Measurements from ENCODE around the gene ZNF440.
"Not testable (repeated sequence)": the region's sequence is repeated elsewhere in the genome, so short reads cannot be mapped to it uniquely, and the experiment has no call there.

Gene ZNF440

DNA sequence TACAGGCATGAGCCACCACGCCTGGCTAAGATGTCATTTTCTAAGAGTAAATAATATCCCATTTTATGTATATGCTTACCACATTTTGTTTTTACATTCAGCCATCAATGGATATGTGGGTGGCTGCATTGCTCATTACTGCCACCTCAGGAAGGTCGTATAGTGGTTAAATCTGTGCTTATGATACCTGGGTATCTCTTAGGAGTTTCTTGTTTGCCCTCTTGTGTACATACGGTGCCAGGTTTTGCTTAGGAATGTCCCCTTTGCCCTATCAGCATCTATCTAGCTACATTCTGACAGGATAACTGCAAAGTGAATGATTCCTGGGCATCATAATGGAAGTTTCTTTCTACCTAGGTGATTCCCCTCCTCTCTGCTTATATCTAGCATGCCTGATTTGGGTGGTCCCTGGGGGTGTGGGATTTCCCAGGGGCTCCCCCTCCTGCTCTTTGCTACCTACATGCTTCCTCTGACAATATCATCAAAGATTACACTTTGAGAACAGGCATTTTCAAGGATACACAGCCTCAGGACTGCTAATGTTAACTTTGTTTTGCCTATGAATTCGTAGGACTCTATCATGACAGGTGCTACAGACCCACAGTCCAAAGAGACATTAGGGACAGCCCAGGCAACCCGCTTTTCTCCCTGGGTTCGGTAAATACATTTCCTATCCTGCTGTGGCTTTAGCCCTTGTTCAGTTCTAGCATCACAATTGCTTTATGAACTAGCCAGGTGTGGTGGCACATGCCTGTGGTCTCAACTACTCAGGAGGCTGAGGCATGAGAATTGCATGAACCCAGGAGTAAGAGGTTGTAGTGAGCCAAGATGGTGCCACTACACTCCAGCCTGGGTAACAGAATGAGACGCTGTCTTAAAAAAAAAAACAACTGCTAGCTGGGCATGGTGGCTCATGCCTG lies 15.1 kb downstream of the ZNF440 start:
- not testable (repeated sequence) for DNase-seq (ENCODE audit: low read depth)

DNA sequence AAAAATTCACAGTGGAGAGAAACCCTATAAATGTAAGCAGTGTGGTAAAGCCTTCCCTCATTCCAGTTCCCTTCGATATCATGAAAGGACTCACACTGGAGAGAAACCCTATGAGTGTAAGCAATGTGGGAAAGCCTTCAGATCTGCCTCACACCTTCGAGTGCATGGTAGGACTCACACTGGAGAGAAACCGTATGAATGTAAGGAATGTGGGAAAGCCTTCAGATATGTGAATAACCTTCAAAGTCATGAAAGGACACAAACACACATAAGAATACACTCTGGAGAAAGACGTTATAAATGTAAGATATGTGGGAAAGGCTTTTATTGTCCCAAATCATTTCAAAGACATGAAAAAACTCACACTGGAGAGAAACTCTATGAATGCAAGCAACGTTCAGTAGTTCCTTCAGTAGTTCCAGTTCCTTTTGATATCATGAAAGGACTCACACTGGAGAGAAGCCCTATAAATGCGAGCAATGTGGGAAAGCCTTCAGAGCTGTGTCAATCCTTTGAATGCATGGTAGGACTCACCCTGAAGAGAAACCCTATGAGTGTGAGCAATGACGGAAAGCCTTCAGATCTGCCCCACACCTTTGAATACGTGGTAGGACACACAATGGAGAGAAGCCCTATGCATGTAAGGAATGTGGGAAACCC lies 18.3 kb downstream of the ZNF440 start:
- DNase-seq (ENCODE audit: low read depth), result no peak

DNA sequence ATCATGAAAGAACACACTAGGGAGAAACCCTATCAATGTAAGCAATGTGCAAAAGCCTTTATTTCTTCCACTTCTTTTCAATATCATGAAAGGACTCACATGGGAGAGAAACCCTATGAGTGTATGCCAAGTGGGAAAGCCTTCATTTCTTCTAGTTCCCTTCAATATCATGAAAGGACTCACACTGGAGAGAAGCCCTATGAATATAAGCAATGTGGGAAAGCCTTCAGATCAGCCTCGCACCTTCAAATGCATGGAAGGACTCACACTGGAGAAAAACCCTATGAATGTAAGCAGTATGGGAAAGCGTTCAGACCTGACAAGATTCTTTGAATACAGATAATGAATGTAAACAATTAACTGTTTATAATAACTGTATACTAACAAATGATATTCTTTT lies 19.5 kb downstream of the ZNF440 start:
- DNase-seq (ENCODE audit: low read depth), result no peak

DNA sequence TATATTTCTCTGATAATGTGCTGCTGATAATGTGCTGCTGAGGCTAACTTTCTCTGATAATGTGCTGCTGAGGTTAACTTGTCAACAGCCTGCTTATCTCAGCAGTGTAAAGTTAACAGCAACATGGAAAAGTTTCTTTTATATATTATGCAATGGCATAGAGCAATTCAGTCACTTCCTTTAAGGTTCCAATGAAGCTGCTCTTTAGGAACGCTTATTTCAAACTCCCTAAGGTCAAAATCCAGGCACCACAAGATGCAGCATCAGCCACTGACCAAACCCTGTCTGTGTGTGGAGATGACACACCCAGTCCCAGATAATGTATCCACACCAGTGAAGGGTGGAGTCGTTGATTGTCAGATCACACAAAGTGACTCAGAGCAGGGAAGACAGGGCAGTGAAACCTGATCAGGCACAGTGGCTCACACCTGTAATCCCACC lies 21.6 kb downstream of the ZNF440 start:
- not testable (repeated sequence) for DNase-seq (ENCODE audit: low read depth)

DNA sequence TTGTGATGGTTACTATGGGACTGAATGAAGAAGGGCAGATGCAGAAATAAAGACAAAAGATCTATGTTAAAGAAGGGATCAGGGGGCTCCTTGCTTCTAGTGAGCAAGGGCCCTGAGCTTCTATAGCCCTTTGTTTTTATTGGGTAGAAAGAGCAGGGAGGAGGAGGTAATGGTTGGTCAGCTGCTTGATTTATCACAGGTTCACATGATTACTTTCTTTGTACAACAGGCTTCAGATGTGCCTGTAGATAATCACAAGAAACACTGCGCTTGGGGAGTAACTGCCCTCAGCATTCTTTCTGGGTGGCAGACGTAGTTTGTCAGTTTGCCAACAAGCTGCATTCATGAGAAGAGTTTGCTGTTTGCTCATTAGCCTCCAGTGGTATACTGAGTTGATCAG lies 29.6 kb downstream of the ZNF440 start:
- DNase-seq (ENCODE audit: low read depth), result no peak

DNA sequence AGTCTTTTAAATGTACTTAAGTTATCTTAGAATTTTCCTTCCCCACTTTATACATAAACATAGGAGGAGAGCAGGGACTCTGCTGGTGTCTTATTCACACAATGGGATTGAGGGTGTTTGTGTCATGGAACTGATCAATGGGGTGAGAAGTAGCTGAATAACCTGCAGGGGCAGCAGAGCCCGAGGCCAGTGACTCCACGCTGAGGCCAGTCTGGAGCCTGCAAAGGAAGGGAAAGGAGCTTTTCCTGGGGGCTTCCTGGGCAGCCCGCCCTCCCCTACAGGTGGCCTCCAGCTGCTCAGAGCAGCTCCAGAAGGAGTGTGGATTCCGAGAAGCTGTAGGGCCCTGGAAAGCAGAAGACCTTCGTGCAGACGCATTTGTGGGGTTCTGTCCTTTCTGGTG lies 33.5 kb downstream of the ZNF440 start:
- not testable (repeated sequence) for DNase-seq (ENCODE audit: low read depth)

DNA sequence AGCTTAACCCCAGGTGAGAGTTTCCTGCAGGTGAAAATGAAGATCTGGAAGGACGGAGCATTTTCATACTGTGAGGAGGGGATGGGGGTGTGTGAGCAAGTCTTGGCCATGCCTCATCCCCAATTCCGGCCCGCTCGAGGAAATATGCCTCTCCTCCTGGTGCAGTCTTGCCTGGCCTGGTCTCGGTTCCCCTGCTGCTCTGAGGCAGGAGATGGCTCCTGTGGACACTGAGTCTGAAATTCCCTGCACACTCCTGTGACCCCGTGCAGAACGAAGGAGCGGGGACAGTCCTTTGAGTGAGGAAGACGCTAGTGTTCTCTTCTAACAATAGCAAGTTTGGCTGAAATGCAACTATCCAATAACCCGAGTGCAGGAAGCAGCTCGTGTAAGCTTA lies 34.1 kb downstream of the ZNF440 start:
- DNase-seq (ENCODE audit: low read depth), result no peak

DNA sequence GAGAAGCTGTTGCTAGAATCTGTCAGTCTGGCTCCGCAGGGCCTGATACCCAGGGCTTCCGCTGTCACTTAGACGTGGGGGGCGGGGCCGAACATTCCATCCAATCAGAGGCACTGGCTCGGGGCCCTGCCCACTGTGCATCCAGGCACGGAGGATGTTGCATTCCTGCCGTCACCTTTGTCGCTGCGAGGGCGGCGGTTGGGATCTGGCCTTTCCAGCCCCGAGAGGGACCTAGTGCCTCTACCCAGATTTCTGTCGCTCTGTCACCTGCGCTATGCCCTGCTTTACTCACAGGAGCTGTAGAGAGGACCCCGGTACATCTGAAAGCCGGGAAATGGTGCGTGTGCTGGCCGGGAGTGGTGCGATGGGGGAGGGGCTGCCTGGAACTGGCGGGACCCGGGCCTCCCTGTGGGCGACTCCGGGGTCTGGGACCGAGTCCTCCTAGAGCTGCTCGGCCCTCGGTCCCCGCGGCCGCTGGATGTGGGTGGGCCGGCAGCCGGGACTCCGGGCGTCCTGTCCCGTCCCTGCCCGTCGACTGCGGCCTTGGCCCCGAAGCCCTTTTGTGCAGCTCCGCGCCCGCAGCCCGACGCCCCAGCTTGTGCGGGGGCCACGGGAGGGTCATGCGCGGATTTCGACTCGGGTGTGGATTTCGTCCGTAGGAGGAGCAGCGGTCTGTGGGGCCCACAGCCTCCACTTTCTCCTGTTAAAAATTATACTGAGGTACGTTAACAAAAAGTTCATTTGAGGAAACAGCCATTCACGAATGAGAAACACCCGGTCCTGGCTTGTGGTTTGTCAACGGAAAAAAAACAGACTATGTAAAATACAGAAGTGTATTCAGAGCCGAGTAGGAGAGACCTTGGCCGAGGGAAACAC lies 34.8 kb downstream of the ZNF440 start, which contains the start of gene ZNF439:
TSS of gene ZNF439 (plus strand) at position 133 of the 876 bp plus-strand sequence. CDS start at position 275, 142 bp downstream.
- peak; percentile 15 for DNase-seq (ENCODE audit: low read depth)

DNA sequence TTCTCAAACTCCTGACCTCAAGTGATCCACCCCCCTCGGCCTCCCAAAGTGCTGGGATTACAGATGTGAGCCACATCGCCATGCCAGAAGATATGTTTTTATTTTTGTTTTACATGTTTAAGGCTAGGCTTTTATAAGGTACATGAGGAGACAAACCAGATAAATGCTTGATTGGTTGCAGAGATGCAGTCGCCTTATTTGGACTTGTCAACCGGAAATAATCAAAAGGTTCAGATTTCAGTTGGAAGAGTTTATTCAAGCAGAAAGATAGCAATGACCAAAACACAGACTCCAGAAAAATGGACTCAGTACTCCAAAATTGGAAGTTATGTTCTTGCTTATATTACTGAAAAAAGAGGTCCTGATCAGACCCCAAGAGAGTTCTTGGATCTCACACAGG lies 36.2 kb downstream of the ZNF440 start:
- not testable (repeated sequence) for DNase-seq (ENCODE audit: low read depth)

DNA sequence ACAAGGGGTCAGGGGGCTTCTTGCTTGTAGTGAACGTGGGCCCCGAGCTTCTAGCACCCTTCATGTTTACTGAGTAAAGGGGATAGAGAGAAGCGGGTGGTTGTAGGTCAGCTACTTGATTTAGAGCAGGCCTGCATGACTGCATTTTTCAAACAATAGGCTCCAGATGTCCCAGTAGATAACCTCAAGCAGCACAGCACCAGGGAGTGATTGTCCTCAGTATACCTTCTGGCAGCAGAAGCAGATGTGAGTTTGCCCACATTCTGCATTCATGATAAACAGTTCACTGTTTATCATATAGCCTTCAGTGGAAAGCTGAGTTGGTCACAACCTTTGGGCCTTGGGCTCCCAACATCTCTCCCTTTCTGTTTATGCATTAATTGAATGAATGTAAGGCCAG lies 39.3 kb downstream of the ZNF440 start:
- no peak for DNase-seq (ENCODE audit: low read depth)

DNA sequence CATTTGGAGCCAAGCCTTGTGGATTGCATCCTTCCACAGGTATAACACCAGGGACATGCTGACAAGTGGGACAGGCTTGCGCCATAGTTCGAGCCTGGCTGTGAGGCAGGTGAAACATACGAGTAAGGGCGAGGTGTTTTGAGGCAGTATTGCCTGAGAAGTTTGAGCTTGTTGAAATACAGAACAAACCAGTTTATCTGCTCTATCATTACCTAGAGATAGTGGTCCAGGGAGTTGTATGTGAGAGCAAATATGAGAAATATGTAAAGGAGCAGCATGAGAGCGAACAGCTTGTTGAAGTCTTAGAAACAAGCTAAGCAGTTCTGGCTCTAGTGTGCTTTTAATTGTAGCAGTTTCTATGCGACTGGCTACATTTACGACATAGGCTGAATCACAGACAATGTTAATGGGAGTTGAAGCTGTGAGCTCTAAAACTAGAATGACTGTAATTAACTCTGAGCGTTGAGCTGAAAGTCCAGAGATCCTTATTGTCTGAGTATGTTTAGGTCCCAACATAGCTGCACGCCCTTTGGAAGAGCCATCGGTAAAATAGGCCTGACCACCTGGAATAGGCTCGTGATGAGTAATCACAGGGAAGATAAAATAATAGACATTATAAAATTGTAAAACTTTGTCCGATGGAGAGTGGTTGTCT lies 42.6 kb downstream of the ZNF440 start:
- no peak for DNase-seq (ENCODE audit: low read depth)

DNA sequence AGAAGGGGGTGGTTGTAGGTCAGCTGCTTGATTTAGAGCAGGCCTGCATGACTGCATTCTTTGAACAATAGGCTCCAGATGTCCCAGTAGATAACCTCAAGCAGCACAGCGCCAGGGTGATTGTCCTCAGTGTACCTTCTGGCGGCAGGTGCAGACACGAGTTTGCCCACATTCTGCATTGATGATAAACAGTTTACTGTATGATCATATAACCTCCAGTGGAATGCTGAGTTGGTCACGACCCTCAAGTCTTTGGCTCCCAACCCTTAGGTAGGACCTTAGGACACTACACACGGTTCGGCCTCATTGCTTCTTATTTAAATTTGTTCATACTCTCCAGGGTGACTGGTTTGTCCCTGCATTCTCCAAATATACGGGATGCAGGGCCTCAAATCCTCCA lies 46.6 kb downstream of the ZNF440 start:
- no peak for DNase-seq (ENCODE audit: low read depth)

DNA sequence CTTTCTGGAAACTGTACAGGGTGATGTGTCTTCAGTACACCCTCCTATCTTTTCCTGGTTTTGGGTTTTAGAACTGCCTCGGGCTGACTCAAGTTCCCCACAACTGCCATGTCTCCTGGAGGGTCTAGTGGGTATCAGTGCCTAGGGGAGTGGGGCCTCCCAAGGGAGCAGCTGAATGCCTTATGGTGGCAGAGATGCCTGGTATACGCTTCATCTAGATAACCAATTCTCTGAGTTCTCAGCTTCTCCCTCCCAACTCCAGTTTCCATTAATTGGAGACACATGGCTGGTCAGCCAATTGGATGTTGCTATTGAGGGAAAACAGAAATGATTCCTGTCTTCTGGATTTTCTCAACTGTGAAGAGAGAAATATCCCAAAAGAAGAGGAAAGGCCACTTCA lies 47.2 kb downstream of the ZNF440 start:
- no peak for DNase-seq (ENCODE audit: low read depth)

DNA sequence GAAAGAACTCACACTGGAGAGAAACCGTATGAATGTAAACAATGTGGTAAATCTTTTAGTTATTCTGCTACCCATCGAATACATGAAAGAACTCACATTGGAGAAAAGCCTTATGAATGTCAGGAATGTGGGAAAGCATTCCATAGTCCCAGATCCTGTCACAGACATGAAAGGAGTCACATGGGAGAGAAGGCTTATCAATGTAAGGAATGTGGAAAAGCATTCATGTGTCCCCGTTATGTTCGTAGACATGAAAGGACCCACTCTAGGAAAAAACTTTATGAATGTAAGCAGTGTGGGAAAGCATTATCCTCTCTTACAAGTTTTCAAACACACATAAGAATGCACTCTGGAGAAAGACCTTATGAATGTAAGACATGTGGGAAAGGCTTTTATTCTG lies 53.7 kb downstream of the ZNF440 start:
- DNase-seq (ENCODE audit: low read depth), result not testable (repeated sequence)

DNA sequence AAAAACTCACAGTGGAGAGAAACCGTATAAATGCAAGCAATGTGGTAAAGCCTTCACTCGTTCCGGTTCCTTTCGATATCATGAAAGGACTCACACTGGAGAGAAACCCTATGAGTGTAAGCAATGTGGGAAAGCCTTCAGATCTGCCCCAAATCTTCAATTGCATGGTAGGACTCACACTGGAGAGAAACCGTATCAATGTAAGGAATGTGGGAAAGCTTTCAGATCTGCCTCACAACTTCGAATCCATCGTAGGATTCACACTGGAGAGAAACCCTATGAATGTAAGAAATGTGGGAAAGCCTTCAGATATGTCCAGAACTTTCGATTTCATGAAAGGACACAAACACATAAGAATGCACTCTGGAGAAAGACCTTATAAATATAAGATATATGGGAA lies 54.1 kb downstream of the ZNF440 start:
- DNase-seq (ENCODE audit: low read depth), result no peak

DNA sequence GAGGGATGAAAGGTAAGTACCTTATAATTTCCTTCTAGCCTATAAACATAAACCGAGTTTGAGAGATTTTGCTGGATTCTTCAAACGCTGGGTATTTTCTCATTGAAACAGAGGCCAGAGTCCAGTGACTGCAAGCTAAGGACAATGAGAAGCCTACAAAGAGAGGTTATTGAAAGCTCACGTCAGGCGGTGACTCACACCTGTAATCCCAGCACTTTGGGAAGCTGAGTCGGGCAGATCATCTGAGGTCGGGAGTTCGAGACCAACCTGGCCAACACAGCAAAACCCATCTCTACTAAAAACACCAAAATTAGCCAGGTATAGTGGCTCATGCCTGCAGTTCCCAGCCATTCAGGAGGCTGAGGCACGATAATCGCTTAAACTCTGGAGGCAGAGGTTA lies 58.6 kb downstream of the ZNF440 start:
- DNase-seq (ENCODE audit: low read depth), result no peak

DNA sequence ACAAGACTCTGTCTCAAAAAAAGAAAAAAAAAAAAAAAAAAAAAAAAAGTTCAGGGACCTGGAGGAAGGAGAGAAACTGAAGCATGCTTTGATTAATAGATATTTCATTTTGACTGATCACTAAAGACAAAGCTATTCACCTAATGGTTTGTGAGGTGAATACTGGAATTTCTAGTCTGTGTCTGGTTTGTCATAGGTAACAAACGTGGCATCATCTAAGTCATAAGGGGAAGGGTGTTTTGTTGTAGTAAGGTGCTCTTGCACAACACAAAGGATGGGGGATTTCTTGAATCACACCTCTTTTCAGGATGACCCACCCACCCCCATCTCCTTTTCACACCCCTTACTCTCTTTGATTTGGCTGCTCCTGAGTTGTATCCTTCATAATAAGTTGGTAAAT lies 59.7 kb downstream of the ZNF440 start:
- no peak for DNase-seq (ENCODE audit: low read depth)

DNA sequence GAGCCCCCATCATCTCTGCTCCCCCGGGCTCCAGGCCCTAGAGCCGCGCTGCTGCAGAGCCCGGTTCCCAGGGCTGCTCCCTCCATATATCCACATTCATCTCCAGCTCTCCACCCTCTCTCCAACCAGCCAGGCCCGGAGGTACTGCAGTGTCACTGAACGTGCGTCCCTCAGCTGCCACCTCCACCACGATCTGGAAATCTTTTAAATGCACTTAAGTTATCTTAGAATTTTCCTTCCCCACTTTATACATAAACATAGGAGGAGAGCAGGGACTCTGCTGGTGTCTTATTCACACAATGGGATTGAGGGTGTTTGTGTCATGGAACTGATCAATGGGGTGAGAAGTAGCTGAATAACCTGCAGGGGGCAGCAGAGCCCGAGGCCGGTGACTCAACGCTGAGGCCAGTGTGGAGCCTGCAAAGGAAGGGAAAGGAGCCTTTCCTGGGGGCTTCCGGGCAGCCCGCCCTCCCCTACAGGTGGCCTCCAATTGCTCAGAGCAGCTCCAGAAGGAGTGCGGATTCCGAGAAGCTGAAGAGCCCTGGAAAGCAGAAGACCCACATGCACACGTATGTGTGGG lies 65.7 kb downstream of the ZNF440 start:
- not testable (repeated sequence) for DNase-seq (ENCODE audit: low read depth)

DNA sequence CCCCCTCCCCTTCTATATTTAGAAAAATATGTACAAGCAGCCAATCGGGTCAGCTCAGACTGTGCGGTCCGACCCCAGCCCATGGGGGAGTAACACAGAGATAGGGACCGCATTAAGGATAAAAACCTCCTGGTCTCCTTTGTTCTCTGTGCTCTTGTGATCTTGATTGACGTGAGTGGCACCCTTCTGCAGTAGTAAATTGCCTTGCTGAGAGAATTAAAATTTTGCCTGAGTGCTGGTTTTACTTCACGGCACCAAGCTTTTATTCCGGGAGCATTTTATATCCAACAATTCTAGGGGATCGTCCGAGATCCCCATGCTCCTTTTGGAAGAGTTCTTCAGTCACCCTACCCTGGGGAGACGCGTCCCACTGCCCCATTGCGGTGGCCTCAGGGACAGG lies 66.5 kb downstream of the ZNF440 start:
- DNase-seq (ENCODE audit: low read depth), result no peak

DNA sequence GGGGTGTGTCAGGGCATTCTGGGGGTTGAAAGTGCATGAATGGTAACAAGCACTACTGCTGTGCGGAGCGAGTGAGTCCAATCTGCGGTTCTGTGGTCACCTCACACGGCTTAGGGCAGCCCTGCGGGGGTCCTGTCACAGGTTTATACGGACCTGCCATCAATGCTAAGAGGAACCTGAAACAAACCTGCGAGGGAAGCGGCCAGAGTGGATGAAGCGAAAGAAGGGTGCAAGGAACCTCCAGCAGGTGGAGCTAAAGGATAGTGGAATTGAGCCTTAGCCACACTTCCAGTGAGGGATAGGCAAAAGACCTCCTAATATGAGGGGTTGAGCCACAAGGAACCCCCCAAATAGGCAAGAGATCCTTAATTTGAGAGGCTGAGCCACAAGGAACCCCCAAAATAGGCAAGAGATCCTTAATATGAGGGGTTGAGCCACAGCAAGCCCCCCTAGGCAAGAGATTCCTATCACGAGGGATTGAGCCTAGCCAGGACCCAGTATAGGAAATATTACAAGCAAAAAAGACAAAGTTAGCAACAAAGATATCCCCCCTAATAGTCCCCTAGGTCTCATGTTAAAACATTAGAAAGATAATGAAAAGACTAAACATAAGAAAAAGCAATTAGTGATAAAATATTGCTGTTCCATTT lies 67.2 kb downstream of the ZNF440 start:
- DNase-seq (ENCODE audit: low read depth), result no peak

DNA sequence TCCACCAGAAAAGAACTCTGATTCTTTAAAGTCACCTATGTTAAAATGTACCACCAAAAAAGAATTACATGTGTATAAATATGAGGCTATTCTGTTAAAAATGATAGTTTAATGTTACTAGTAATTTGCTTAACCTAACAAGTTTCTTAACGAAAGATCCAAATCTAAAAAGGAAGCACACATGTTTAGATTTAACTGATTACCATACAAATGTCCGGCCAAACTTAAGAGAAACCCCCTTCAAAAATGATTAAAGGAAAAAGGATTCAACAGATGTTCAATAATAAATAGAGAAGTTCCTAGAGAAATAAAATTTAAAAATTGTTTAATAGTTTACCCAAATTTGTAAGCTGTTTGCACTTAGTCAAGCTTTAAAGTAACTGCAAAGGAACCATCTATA lies 68.5 kb downstream of the ZNF440 start:
- no peak for DNase-seq (ENCODE audit: low read depth)
